Stimulated activated CD8-positive, alpha-beta memory T cell treated with anti-CD3 and anti-CD28 coated beads, Interleukin-12 subunit alpha, Interleukin-12 subunit beta, amount 100 ng/mL, for 1 hour (primary cell): Measurements from ENCODE around the gene NES.
"Not testable (repeated sequence)": the region's sequence is repeated elsewhere in the genome, so short reads cannot be mapped to it uniquely, and the experiment has no call there.

Experiments used
- DNase-seq: peaks from one replicate; pipeline ENCODE4 v3.0.0-alpha.2; 2020; ENCODE audit warnings: low read depth

The NES gene

GRCh38 chr1:156645056-156645455 is 32.2 kb downstream of the NES start:
- no peak for DNase-seq

GRCh38 chr1:156644640-156645039 is 32.6 kb downstream of the NES start:
- no peak for DNase-seq

- no peak for DNase-seq
Measured at GRCh38 chr1:156644146-156644545, 33.1 kb downstream of the NES start.

- DNase-seq = no peak
Measured at GRCh38 chr1:156643778-156644092, 33.5 kb downstream of the NES start.

- DNase-seq = no peak
Measured at GRCh38 chr1:156643049-156643777, 34.0 kb downstream of the NES start.

- DNase-seq = no peak
Measured at GRCh38 chr1:156642265-156643048, 34.8 kb downstream of the NES start.

- DNase-seq = no peak
Measured at GRCh38 chr1:156641761-156642264, 35.4 kb downstream of the NES start, which contains the start of gene BCAN. TSS of gene BCAN (plus strand) at chr1:156642117. CDS start at chr1:156646055, 3,938 bp downstream.

GRCh38 chr1:156640842-156641706 is 36.1 kb downstream of the NES start:
- no peak for DNase-seq

GRCh38 chr1:156639601-156640101 is 37.6 kb downstream of the NES start:
- no peak for DNase-seq

- DNase-seq = no peak
Measured at GRCh38 chr1:156638189-156638985, 38.8 kb downstream of the NES start.

- DNase-seq = no peak
Measured at GRCh38 chr1:156632355-156632754, 44.9 kb downstream of the NES start.

GRCh38 chr1:156631152-156631551 is 46.1 kb downstream of the NES start:
- not testable (repeated sequence) for DNase-seq

- no peak for DNase-seq
Measured at GRCh38 chr1:156629823-156630449, 47.3 kb downstream of the NES start.

- no peak for DNase-seq
Measured at GRCh38 chr1:156627313-156627880, 49.8 kb downstream of the NES start.

- DNase-seq = no peak
Measured at GRCh38 chr1:156626079-156626438, 51.1 kb downstream of the NES start.

- DNase-seq = peak; percentile 53
Measured at GRCh38 chr1:156625436-156626078, 51.6 kb downstream of the NES start.

- no peak for DNase-seq
Measured at GRCh38 chr1:156624814-156625435, 52.3 kb downstream of the NES start.

GRCh38 chr1:156623946-156624813 is 53.0 kb downstream of the NES start:
- DNase-seq = no peak
